MM.1S (cell line): Measurements from ENCODE around the gene FBXL13.

Experiments used
- DNase-seq: peaks from one replicate; pipeline ENCODE4 v3.0.0-alpha.2; 2015
- H2AFZ ChIP-seq: fragments of 300-600 bp; sonication (generic); 2 replicates; pipeline ENCODE4 v1.6.0; 2016; ENCODE audit warnings: antibody characterized with exemption, low read length
- H3F3A ChIP-seq: fragments of 300-600 bp; sonication (generic); 2 replicates; pipeline ENCODE4 v1.6.1; 2016; ENCODE audit warnings: mild to moderate bottlenecking, antibody characterized with exemption, low read length, moderate library complexity, mixed read lengths; ENCODE audit not compliant: insufficient read depth
- H3K27ac ChIP-seq: fragments of 300-600 bp; sonication (generic); 2 replicates; pipeline ENCODE4 v1.5.1; 2016; ENCODE audit warnings: mild to moderate bottlenecking, low read length
- H3K27me3 ChIP-seq: fragments of 300-600 bp; sonication (generic); replicated peaks from 2 replicates; pipeline ENCODE4 v1.6.0; 2016; ENCODE audit warnings: low read length; ENCODE audit not compliant: insufficient read depth
- H3K36me3 ChIP-seq: fragments of 300-600 bp; sonication (generic); replicated peaks from 2 replicates; pipeline ENCODE4 v1.6.1; 2016; ENCODE audit warnings: mild to moderate bottlenecking, low read length, mixed read lengths; ENCODE audit not compliant: insufficient read depth
- H3K4me1 ChIP-seq: fragments of 300-600 bp; sonication (generic); 2 replicates; pipeline ENCODE4 v1.6.1; 2016; ENCODE audit warnings: low read length, mixed read lengths
- H3K4me2 ChIP-seq: fragments of 300-600 bp; sonication (generic); 2 replicates; pipeline ENCODE4 v1.6.0; 2016; ENCODE audit warnings: low read depth, low read length
- H3K4me3 ChIP-seq: fragments of 300-600 bp; sonication (generic); 2 replicates; pipeline ENCODE4 v1.5.1; 2016; ENCODE audit warnings: low read length, mixed read lengths
- H3K79me2 ChIP-seq: fragments of 300-600 bp; sonication (generic); 2 replicates; pipeline ENCODE4 v1.6.1; 2016; ENCODE audit warnings: mixed run types, low read length, mixed read lengths
- H3K9ac ChIP-seq: fragments of 300-600 bp; sonication (generic); 2 replicates; pipeline ENCODE4 v1.6.1; 2016; ENCODE audit warnings: low read length, mixed read lengths
- H3K9me2 ChIP-seq: fragments of 300-600 bp; sonication (generic); replicated peaks from 2 replicates; pipeline ENCODE4 v1.6.1; 2016; ENCODE audit warnings: mild to moderate bottlenecking, low read length, mixed read lengths; ENCODE audit not compliant: insufficient read depth
- H3K9me3 ChIP-seq: fragments of 300-600 bp; sonication (generic); replicated peaks from 2 replicates; pipeline ENCODE4 v1.6.1; 2016; ENCODE audit warnings: mild to moderate bottlenecking, low read length, mixed read lengths; ENCODE audit not compliant: insufficient read depth
- H4K20me1 ChIP-seq: fragments of 300-600 bp; sonication (generic); 2 replicates; pipeline ENCODE4 v1.6.1; 2016; ENCODE audit warnings: mild to moderate bottlenecking, low read length, moderate library complexity, mixed read lengths; ENCODE audit not compliant: insufficient read depth
- EZH2 ChIP-seq: fragments of 300-600 bp; sonication (generic); optimal IDR thresholded peaks from 2 replicates; pipeline ENCODE3; 2017; ENCODE audit warnings: low read depth, mild to moderate bottlenecking, antibody characterized with exemption, low read length, mixed read lengths
- EZH2phosphoT487 ChIP-seq: fragments of 300-600 bp; sonication (generic); IDR thresholded peaks from 2 replicates; pipeline ENCODE4 v1.6.1; 2018; ENCODE audit warnings: antibody characterized with exemption, low read length
- TF ChIP-seq, protein P1 (sequence below): fragments of 300-600 bp; sonication (generic); IDR thresholded peaks from 2 replicates; pipeline ENCODE4 v1.5.1; 2016; ENCODE audit warnings: antibody characterized with exemption, low read length, mixed read lengths

The FBXL13 gene

DNA sequence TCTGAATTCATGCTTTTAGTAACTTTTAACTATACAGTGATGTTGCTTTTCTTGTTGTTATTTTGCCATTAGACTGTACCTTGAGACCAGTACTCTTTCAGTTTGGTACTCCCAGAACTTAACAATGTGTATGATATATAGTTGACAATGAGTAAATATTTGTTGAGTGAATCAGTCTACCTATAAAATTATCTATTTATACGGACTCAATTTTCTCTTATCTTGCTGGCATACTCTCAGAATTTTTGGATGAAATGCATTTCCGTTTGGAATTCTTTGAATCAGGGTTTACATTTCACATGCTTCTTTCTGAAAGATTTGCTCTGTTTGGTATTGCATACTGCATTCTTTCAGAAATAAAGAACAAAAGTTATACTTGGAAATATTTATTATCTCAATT, 209.6 kb downstream of the FBXL13 start:
- H3K4me1 ChIP-seq = no peaks in the 10 kb centered on the region
- no peaks in the 10 kb centered on the region for H3K9me2 ChIP-seq
- H3K9me3 ChIP-seq = no peaks in the 10 kb centered on the region
- H2AFZ ChIP-seq = no peak overlapping the region
- no peak overlapping the region for H3K27ac ChIP-seq
- no peaks in the 10 kb centered on the region for H3K27me3 ChIP-seq
- DNase-seq = no peak
- H3K4me3 ChIP-seq = no peak overlapping the region
- no peak overlapping the region for H3K4me2 ChIP-seq
- no peaks in the 10 kb centered on the region for H4K20me1 ChIP-seq
- no peaks in the 10 kb centered on the region for H3K36me3 ChIP-seq
- no peak overlapping the region for H3K9ac ChIP-seq
- TF ChIP-seq EZH2 (no peak), EZH2phosphoT487 (no peak)
- TF ChIP-seq, protein P1, sequence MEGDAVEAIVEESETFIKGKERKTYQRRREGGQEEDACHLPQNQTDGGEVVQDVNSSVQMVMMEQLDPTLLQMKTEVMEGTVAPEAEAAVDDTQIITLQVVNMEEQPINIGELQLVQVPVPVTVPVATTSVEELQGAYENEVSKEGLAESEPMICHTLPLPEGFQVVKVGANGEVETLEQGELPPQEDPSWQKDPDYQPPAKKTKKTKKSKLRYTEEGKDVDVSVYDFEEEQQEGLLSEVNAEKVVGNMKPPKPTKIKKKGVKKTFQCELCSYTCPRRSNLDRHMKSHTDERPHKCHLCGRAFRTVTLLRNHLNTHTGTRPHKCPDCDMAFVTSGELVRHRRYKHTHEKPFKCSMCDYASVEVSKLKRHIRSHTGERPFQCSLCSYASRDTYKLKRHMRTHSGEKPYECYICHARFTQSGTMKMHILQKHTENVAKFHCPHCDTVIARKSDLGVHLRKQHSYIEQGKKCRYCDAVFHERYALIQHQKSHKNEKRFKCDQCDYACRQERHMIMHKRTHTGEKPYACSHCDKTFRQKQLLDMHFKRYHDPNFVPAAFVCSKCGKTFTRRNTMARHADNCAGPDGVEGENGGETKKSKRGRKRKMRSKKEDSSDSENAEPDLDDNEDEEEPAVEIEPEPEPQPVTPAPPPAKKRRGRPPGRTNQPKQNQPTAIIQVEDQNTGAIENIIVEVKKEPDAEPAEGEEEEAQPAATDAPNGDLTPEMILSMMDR = no peak
- H3F3A ChIP-seq = no peaks in the 10 kb centered on the region
- H3K79me2 ChIP-seq = no peaks in the 10 kb centered on the region

DNA sequence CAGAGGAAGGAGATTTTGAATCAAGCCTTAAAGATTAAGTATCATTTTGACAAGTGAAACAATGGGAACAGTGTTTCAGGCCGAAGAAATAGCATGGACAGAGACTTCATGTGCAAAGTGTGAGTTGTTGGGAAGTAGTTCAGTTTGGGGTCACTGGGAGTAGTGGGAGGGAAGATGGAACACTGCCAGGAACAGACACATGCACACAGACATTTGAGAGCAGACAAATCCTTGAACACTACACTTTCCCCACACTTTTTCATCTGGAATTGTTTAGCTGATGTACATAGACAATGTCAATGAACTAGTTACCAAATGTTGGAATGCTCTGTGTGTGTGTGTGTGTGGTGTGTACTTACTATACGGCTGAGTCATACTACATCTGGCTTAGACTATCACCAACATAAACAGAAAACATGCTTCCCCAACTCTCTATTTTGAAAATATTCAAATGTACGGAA, 214.2 kb downstream of the FBXL13 start:
- no peak for DNase-seq
- no peak overlapping the region for H3K9ac ChIP-seq

DNA sequence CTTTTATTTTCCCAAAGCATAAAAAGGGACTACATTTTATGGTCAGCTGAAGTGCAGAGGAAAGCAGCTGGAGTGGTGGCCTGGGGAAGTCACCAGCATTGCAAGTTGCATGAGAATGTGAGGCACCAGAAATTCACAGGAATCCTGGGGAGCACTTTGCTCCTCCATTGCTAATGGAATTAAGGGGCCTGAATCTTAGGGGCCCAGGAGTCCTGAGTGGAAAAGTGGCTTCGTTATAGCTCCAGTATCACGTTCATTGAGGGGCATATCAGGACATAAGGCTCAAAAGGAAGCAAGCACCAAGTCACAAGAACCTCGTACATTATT, 214.8 kb downstream of the FBXL13 start:
- no peak for DNase-seq
- TF ChIP-seq EZH2 = no peak
- TF ChIP-seq, protein P1 = no peak
- no peak for TF ChIP-seq EZH2phosphoT487
- H3K4me3 ChIP-seq = no peak overlapping the region
- no peak overlapping the region for H3K4me2 ChIP-seq
- H3K9ac ChIP-seq = no peak overlapping the region
- no peaks in the 10 kb centered on the region for H3K79me2 ChIP-seq
- no peaks in the 10 kb centered on the region for H4K20me1 ChIP-seq
- H3K9me3 ChIP-seq = no peaks in the 10 kb centered on the region
- no peaks in the 10 kb centered on the region for H3K27me3 ChIP-seq
- H3K36me3 ChIP-seq = no peaks in the 10 kb centered on the region
- no peaks in the 10 kb centered on the region for H3K9me2 ChIP-seq
- no peaks in the 10 kb centered on the region for H3F3A ChIP-seq
- no peak overlapping the region for H2AFZ ChIP-seq
- no peaks in the 10 kb centered on the region for H3K4me1 ChIP-seq
- H3K27ac ChIP-seq = no peak overlapping the region

More for the DNA sequence above, 214.2 kb downstream of the FBXL13 start:
- H3K9me2 ChIP-seq = no peaks in the 10 kb centered on the region
- H3K27me3 ChIP-seq = no peaks in the 10 kb centered on the region
- TF ChIP-seq EZH2phosphoT487 (no peak), EZH2 (no peak)
- TF ChIP-seq, protein P1 = no peak
- no peaks in the 10 kb centered on the region for H3F3A ChIP-seq
- no peaks in the 10 kb centered on the region for H3K4me1 ChIP-seq
- H4K20me1 ChIP-seq = no peaks in the 10 kb centered on the region
- H3K4me3 ChIP-seq = no peak overlapping the region
- H3K79me2 ChIP-seq = no peaks in the 10 kb centered on the region
- H3K36me3 ChIP-seq = no peaks in the 10 kb centered on the region
- H3K4me2 ChIP-seq = no peak overlapping the region
- no peak overlapping the region for H2AFZ ChIP-seq
- no peaks in the 10 kb centered on the region for H3K9me3 ChIP-seq
- H3K27ac ChIP-seq = no peak overlapping the region
